Activated CD8-positive, alpha-beta memory T cell treated with anti-CD3 and anti-CD28 coated beads for 24 hours (primary cell): ENCODE data around the gene DBX1.

ENCODE experiments used
- DNase-seq: peaks from one replicate; pipeline ENCODE4 v3.0.0-alpha.2; 2020

Gene DBX1

DNA sequence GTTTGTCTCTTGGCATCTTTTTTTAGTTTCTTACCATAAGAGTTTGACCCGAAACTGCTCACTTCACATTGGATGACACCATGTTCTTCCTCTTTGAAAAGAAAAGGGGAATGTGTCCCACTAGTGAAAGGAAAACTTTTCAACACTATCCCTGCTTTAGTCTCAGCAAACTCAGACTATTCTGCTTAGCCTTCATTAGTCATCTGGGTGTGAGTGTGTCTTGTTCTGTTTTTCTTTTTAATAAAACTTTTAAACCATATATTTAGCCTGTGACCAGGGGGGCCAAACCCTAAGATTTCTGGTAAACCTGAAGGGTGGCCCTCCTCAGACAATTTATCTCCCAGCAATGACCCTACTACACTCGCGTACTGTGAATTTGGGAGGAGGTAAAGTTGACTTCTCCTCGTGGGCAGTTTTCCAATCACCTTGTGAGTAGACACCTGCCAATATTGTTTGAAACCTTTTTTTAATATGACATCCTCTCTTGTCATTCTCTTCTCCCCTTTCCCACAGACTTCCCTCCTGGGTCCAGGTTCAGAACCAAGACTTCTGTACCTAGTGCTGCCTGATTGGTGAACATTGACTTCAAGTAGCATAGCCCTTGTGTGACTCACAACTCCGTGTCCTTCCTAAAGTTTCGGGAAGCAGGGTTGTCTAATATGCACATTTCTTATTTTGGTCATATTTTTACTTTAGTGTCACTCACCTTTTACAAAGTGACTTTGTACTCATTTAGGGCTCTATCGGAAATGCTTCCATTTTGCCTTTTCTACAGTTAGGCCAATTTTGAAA lies 39.9 kb downstream of the DBX1 start:
- DNase-seq = no peak

DNA sequence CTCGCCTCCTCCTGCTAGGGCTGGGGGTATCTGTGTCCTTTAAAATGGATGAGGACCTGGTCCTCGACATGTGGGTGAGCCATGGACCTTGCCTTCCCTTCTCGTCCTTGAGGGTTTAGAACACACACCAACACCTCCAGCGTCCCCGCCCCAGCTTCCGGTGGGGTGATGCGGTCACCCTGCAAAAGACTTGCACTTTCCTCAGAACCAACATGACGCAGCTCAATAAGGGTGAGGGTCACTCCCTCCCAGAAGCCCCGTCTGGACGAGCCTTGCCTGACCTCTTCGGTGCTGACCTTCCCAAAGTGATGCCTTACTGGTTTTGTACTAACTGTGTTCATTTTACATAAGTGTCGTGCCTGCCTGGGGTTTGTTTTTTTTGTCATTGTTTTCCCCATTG lies 41.0 kb downstream of the DBX1 start:
- no peak for DNase-seq

DNA sequence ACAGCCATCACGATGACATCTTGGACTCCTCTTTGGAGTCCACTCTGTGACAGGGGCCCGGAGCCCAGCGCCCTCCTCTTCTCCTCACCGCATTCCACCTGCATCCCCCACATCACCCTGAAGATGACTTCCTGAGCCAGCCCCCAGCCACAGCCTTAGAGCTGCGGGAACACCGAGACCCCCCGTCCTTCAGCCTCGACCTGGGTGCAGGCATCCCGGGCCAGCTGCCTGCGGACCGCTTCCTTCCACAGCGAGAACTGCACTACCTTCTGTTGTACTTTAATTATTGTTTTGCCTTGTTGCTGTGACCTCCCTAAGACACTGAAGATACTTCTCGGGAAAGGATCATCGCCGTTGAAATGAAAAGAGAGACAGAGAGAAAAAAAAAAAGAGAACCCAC lies 42.1 kb downstream of the DBX1 start:
- no peak for DNase-seq

DNA sequence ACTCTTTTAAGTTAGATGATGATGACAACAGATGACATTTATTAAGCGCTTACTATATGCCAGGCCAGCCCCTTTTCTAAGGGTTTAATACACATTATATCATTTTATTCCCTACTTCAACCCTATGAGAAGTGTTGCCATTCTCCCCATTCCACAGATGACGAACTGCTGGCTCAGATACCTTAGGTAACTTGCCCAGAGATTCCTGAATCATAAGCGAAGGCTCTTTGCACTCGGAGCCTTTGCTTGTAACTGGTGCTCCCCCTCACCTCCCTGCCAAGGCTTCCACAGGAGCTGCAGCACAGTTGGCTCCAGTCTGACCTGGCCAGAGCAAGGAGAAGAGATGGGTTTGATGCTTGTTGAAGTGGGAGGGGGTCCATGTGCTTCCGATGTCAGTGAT lies 43.0 kb downstream of the DBX1 start:
- DNase-seq = no peak

DNA sequence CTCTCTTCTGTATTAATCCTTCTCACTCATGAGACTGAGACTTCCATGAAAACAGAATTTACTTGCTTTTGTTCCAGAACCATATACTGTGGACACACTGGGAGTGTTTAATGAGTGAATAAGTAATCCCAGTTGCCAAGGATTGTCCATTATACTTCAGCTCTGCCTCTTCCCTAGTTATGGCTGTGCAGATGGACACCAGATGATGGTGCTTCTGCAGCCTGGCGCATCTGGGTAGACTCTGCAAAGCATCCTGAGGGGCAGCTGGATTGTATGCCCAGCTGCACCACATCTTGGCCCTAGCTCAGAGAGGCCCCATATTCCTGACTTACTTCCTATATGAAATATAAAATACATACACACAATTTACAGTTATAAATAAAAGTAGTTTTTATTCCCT lies 43.5 kb downstream of the DBX1 start:
- no peak for DNase-seq

DNA sequence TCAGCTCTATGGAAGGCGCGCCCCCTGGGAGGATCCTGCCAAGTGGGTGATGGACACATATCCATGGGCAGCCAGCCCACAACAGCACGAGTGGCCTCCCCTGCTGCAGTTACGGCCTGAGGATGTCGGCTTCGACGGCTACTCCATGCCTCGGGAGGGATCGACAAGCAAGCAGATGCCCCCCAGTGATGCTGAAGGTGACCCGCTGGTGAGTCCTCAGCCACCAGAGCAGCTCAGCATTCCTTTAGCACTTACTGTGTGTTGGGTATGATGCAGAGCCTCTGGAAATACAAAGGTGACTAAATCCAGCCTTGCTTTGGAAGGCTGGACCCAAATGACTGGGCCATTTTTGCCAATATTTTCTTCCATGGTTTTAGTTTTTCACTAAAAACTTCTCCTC lies 45.7 kb downstream of the DBX1 start:
- no peak for DNase-seq

DNA sequence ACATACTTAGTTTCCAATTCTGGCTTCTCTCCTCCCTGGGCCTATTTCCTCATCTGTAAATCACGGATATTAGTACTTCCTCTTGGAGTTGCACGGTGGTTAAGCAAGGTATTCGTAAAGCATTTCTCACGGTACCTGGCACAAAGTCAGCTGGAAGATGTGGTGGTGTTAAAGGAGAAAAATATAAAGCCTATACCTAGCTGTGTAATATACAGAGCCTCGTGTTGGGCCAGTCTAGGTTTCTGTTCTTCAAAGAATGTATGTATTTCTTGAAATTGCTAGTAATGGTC lies 47.2 kb downstream of the DBX1 start:
- no peak for DNase-seq

DNA sequence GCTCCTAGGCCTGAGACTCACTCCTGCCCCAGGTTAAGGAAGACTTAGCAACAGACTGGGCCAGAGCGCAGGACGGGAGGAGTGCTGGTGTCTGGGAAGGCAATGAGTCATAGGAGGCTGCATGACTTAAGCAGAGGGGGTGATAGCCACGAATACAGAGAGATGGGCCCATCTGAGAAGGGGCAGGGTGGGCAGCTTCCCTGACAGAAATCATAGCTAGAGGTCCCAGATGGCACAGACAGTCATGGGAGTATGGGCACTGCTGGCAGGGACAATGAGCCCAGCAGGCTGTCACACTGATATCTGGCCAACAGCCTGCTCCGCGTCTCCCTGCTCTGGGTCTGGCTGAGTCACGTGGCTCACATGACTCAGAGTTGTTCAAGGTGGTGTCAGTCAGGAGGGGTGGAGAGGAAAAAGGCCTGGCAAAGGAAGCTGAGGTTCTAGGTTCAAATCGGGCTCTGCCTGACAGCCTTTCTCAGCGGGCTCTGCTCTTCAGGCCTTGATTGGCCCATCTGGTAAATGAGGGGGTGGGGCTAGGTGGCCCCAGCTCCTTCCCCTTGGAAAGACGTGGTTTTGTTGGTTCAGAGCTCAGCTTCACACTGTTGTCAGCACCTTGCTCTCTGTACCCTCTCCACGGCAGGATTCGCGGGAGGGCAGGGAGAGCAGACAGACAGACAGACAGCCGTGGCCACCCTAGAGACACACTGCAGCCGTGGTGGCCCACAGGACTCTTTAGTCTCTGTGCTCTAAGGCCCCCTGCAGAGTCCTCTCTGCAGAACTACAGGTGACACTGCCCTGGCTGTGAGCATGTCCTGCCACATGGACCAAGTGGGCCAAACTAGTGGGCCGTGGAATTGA lies 47.8 kb downstream of the DBX1 start:
- DNase-seq = no peak

DNA sequence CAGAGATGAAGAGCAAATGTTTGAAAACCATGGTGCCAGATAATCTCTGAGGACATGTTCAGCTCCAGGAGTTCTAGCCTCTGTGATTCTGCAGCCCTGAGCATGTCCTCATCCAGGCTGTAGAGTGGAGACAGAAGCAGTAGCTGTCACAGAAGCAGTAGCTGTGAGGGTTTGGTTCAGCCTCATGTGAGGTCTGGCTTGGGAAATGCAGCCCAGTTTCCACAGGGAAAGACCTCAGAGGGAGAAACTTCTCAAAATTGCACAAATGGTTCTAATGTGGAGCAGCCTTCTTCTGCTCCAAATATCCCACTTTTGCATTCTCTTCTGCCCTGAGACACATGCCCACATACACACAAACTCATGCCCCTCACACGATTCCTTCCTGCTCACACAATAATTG lies 48.4 kb downstream of the DBX1 start:
- no peak for DNase-seq

DNA sequence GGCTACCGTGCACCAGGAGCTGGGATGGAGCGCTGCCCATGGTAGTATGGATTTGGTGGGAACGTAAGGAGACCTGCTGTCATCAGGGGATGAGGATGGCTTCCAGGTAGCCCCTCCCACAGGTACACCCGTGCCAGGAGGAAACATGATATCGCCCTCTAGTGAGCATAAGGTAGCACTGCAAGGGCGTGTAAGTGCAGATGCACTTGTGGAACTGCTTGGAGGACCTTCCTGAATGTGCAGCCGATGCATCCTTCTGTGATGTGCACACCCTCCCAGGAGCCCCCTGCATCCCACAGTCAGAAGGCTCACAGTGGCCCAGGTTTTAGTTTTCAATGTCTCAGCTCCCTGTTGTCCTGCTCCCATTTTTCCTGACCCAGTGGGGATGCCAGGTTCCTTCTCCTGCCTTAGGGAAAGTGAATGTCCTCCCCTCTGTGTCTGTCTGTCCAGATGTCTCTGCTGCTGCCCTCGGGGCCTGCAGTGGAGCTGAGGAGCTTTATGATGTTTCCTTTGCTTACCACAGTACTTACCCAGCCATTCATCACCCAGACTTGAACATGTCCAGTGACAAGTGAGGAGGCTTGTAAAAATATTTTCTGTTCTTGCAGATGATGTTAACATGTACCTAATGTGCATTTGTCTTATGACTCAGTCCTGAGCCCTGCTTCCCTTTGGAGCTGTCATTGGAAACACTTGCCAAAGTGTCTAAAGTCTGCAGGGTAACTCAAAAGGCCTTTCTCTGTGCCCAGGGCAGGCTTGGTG lies 49.2 kb downstream of the DBX1 start:
- peak; percentile 73 for DNase-seq

DNA sequence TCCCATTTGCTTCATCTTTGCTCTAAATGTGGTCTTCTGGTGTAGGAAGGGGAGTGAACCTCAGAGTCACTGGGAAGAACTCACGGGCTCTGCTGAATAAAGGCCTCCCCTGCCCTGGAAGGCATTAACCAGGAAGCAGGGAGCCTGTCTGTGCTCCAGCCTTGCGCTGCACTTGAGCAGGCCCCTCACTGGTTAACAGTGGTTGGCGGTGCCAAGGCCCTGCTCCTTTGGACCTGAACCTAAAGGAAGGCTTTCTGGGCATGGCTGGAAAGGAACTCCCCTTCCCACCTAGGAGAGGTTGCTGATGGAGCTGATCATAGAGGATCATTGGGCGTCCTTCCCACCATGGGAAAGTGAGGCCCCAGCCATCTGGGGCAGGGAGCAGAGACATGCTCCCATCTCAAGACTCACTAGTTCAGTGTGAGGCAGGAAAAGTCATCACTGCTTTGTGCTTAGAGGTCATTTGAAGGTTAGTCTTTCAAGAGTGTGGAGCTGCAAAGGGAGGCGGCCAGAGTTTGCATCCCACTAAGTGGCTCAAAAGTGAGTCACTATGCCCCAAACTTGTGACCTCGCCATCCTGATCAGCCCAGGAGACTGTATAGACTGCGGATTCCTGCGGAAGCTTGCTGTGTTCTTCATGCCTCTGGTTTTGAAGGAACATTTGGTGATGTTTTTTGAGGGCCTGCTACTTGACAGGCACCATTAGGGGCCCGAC lies 50.4 kb downstream of the DBX1 start:
- DNase-seq = no peak
